Natural killer cell (primary cell): ENCODE results near the gene SNED1. TPM values are rescaled to one million over a fixed set of nuclear protein-coding genes. Genes with fewer than 3 reads are reported as not detected.

ENCODE experiments used
- total RNA-seq, 4 donors: library from RNA; stranded (reverse); fragments of 120-200 nt in 1 of 4; gene quantifications; one replicate each; pipeline versions ENCODE4 v1.2.3 to v1.2.4, GENCODE V29; 2013 to 2022

Gene SNED1
- total RNA-seq, 3 donors from 2014 or later (not counting 1 experiment from before 2014, with no cell fraction given), result 0.97 to 4.9 (median 2.5) TPM

Other genes starting within 250 kb of the SNED1 start
- under 1 TPM in 1 of 3 donors, not detected in 2; 0.09 TPM for gene KIF1A, start 178.4 kb upstream of the SNED1 start, total RNA-seq
- gene AGXT, start 129.8 kb upstream of the SNED1 start, total RNA-seq, result not detected
- not detected for gene MAB21L4, start 102.5 kb upstream of the SNED1 start, total RNA-seq
- gene CROCC2, start 92.3 kb upstream of the SNED1 start, total RNA-seq, result under 1 TPM in 1 of 3 donors, not detected in 2; 0.14 TPM
- 10 to 100 TPM; 38.9 to 45.5 (median 39.2) TPM for gene MTERF4, start 103.7 kb downstream of the SNED1 start, total RNA-seq
- 10 to 100 TPM; 27.9 to 45.2 (median 36.2) TPM for gene PASK, start 150.9 kb downstream of the SNED1 start, total RNA-seq
- gene PPP1R7, start 151.8 kb downstream of the SNED1 start, total RNA-seq, result 10 to 100 TPM; 57.8 to 66.3 (median 60.4) TPM
- gene ANO7, start 190.1 kb downstream of the SNED1 start, total RNA-seq, result 1 to 10 TPM in 2 of 3 donors, under 1 TPM in 1; 0.97 to 1.4 (median 1.1) TPM